K562 (cell line): Measurements from ENCODE around the gene HP1BP3.

ENCODE experiments used
- CHD2 ChIP-seq: IDR thresholded peaks from 2 replicates; pipeline ENCODE4 v1.6.1; 2011; ENCODE audit warnings: low read depth, low read length
- GMEB1 ChIP-seq: fragments of 250-450 bp; sonication (Bioruptor Pico); IDR thresholded peaks from 2 replicates; pipeline ENCODE4 v1.4.0; 2020; ENCODE audit warnings: mild to moderate bottlenecking
- LARP7 ChIP-seq: fragments of 450-650 bp; IDR thresholded peaks from 2 replicates; pipeline ENCODE4 v1.6.1; 2016
- MEIS2 ChIP-seq: fragments of 450-650 bp; IDR thresholded peaks from 2 replicates; pipeline ENCODE4 v1.6.1; 2014; ENCODE audit warnings: mild to moderate bottlenecking; ENCODE audit not compliant: partially characterized antibody
- NCOA1 ChIP-seq: fragments of 450-650 bp; IDR thresholded peaks from 2 replicates; pipeline ENCODE4 v1.6.1; 2016; ENCODE audit warnings: low read depth
- PHF8 ChIP-seq: fragments of 200-600 bp; sonication (generic); IDR thresholded peaks from 2 replicates; pipeline ENCODE4 v1.6.1; 2012; ENCODE audit warnings: mixed run types, mild to moderate bottlenecking, inconsistent platforms, low read length, moderate library complexity, borderline replicate concordance
- POLR2A ChIP-seq: fragments of 450-650 bp; conservative IDR thresholded peaks from 2 replicates; pipeline ENCODE4 v1.6.1; 2016
- STAT5B ChIP-seq: fragments of 250-450 bp; sonication (Bioruptor Pico); IDR thresholded peaks from 2 replicates; pipeline ENCODE4 v1.8.0; 2021; ENCODE audit warnings: mild to moderate bottlenecking, inconsistent platforms
- TEAD2 ChIP-seq: fragments of 450-650 bp; IDR thresholded peaks from 2 replicates; pipeline ENCODE4 v1.6.1; 2016; ENCODE audit warnings: missing genetic modification characterization, control low read depth, missing compliant biosample characterization
- TF ChIP-seq, protein P1 (sequence below): sonication (generic); formaldehyde crosslinking; IDR thresholded peaks from 2 replicates; pipeline ENCODE4 v1.9.0; 2022; ENCODE audit warnings: mild to moderate bottlenecking, missing genetic modification reagents
- TF ChIP-seq, protein P2 (sequence below), 3 experiments: IDR thresholded peaks in 2 of 3; conservative IDR thresholded peaks in 1 of 3; 2 replicates each; pipeline ENCODE4 v1.5.1; 2011 to 2012; ENCODE audit warnings: low read length in 3 of 3, mild to moderate bottlenecking in 3 of 3, control low read depth in 2 of 3, improper control_type of control experiment in 1 of 3, inconsistent platforms in 1 of 3, low read depth in 1 of 3, mixed read lengths in 1 of 3, moderate library complexity in 1 of 3; ENCODE audit not compliant: insufficient read depth in 2 of 3

GRCh38 chr1:20836230-20836629, 49.1 kb upstream of the HP1BP3 start:
- TF ChIP-seq TEAD2 (tag) (no peak), LARP7 (no peak), GMEB1 (CRISPR knock-in tag) (no peak), POLR2A (no peak), STAT5B (CRISPR knock-in tag) (no peak), MEIS2 (no peak), NCOA1 (no peak), CHD2 (no peak), PHF8 (no peak)
- TF ChIP-seq, protein P1, sequence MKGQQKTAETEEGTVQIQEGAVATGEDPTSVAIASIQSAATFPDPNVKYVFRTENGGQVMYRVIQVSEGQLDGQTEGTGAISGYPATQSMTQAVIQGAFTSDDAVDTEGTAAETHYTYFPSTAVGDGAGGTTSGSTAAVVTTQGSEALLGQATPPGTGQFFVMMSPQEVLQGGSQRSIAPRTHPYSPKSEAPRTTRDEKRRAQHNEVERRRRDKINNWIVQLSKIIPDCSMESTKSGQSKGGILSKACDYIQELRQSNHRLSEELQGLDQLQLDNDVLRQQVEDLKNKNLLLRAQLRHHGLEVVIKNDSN (CRISPR knock-in tag), result no peak
- TF ChIP-seq, protein P2, sequence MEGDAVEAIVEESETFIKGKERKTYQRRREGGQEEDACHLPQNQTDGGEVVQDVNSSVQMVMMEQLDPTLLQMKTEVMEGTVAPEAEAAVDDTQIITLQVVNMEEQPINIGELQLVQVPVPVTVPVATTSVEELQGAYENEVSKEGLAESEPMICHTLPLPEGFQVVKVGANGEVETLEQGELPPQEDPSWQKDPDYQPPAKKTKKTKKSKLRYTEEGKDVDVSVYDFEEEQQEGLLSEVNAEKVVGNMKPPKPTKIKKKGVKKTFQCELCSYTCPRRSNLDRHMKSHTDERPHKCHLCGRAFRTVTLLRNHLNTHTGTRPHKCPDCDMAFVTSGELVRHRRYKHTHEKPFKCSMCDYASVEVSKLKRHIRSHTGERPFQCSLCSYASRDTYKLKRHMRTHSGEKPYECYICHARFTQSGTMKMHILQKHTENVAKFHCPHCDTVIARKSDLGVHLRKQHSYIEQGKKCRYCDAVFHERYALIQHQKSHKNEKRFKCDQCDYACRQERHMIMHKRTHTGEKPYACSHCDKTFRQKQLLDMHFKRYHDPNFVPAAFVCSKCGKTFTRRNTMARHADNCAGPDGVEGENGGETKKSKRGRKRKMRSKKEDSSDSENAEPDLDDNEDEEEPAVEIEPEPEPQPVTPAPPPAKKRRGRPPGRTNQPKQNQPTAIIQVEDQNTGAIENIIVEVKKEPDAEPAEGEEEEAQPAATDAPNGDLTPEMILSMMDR (IDR thresholded peaks at IDR 0.05 in 2 of 3, conservative IDR thresholded peaks at IDR 0.05 in 1 of 3; ENCODE audit: insufficient read depth in 2 of 3, low read depth in 1 of 3, low read length in 3 of 3), result no peak
